ENCODE results near the gene DDX23.

The DDX23 gene

GRCh38 chr12:48822139-48822538, 29.8 kb downstream of the DDX23 start:
- no peak for FAIRE-seq

- FAIRE-seq, result no peak
These were observed 31.8 kb downstream of the DDX23 start for GRCh38 chr12:48819986-48820725.

GRCh38 chr12:48818831-48819590, 33.0 kb downstream of the DDX23 start:
- FAIRE-seq, result no peak

- no peak for FAIRE-seq
These were observed 33.8 kb downstream of the DDX23 start, which contains the start of gene CACNB3 for GRCh38 chr12:48817873-48818830. TSS of gene CACNB3 (plus strand) at chr12:48818496. CDS start at chr12:48818930, 434 bp downstream.

- no peak for FAIRE-seq
These were observed 35.7 kb downstream of the DDX23 start for GRCh38 chr12:48816143-48816854.

GRCh38 chr12:48815126-48816110, 36.5 kb downstream of the DDX23 start:
- no peak for FAIRE-seq

GRCh38 chr12:48814262-48815125, 37.5 kb downstream of the DDX23 start:
- FAIRE-seq, result no peak

GRCh38 chr12:48813465-48814261, 38.3 kb downstream of the DDX23 start:
- FAIRE-seq, result no peak

- FAIRE-seq, result no peak
These were observed 39.6 kb downstream of the DDX23 start for GRCh38 chr12:48812389-48812788.

GRCh38 chr12:48811437-48812090, 40.4 kb downstream of the DDX23 start:
- no peak for FAIRE-seq

- no peak for FAIRE-seq
These were observed 41.0 kb downstream of the DDX23 start for GRCh38 chr12:48810903-48811431.

GRCh38 chr12:48807981-48808380, 44.0 kb downstream of the DDX23 start:
- FAIRE-seq, result no peak

- FAIRE-seq, result no peak
These were observed 48.3 kb downstream of the DDX23 start for GRCh38 chr12:48803675-48804074.

GRCh38 chr12:48800971-48801370, 51.0 kb downstream of the DDX23 start:
- no peak for FAIRE-seq

- no peak for FAIRE-seq
These were observed 51.5 kb downstream of the DDX23 start for GRCh38 chr12:48800457-48800856.

- FAIRE-seq, result no peak
These were observed 55.0 kb downstream of the DDX23 start for GRCh38 chr12:48796976-48797375.

- FAIRE-seq, result no peak
These were observed 56.2 kb downstream of the DDX23 start for GRCh38 chr12:48795550-48796455.
